ENCODE measurements around the gene SIRT2.

Gene SIRT2

DNA sequence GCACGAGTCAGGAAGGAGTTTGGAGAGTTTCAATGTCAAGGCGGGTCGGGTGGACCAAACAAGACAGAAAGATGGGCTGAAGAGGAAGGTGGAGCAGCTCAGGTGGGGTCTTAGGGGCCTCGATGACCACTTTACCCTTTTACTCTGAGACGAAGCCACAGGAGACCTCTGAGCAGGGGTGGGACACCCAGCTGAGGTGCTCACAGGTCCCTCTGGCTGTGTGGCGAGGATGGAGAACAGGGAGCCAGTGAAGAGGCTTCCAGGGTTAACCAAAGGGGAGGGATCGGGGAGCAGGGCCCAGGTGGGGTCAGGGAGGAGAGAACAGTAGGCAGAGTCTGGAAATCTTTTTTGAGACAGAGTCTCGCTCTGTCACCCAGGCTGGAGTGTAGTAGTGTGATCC lies 14.5 kb upstream of the SIRT2 start:
- DNase-seq (ENCODE audit: insufficient read length, low spot score) (no peak), FAIRE-seq (no peak)
- TF ChIP-seq POLR2A (IDR thresholded peaks at IDR 0.05; ENCODE audit: low read depth, low read length), result no peak

DNA sequence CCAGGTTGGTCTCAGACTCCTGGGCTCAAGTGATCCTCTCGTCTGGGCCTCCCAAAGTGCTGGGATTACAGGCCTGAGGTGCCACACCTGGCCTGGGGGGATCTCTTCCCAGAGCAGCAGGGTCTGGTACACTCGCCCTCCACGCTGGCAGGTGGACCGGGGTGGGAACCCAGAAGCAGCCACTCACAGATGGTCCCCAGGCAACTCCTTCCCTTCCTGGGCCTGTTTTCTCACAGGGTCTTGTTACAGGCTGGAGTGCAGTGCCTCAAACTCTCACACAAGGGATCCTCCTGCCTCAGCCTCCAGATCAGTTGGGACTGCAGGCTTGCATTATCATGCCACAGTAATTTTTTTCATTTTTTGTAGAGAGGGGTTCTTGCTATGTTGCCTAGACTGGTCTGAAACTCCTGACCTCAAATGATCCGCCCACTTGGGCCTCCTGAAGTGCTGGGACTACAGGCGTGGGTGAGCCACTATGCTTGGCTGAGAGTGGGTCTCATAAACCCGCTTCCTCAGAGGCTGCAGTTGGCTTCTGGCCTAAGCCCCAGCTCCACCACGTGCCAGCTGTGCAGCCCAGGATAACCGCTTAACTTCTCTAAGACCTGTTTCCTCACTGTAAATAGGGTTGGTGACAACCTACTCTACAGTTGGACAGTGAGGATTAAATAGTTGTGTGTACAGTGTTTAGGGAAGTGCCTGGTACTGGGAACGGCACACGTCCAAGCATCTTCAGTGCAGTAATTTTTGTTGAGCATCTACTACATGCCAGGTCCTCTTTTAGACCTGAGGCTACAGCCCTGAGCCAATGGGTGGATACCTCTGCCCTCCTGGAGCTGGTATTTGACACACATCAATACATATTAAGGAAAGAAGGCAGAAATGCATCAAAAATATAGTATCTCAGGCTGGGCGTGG lies 13.4 kb upstream of the SIRT2 start:
- FAIRE-seq (no peak), DNase-seq (ENCODE audit: insufficient read length, low spot score) (no peak)
- no peak for TF ChIP-seq POLR2A (IDR thresholded peaks at IDR 0.05; ENCODE audit: low read depth, low read length)

DNA sequence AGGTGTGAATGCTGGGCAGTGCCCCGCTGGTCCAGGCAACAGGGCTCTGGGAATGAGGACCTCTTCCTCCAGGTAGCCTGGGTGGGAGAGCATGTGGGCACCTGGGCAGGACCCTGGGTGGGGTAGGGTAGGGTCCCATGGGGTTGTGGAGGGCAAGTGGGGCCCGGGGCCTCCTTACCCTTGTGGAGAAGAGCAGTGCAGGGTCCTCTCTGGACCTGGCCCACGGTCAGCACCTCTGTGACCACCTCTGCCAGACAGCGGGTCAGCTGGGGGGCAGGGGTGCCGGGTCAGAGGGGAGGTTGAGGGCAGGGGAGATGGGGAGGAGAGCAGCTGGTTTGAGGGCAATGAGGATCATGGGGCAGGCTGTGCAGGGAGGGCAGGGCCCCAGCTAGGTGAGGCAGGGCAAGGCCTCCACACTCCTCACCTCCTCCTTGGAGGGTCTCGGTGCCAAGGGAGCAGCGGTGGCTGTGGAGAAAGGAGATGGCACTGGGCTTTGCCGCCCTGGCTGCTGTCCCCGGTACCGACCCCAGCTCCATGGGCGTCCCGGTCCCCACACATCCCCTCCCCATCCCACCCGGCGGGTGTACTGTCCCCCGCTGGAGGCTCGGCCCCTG lies 12.1 kb upstream of the SIRT2 start:
- FAIRE-seq (no peak), DNase-seq (ENCODE audit: insufficient read length, low spot score) (no peak)
- no peak for TF ChIP-seq POLR2A (IDR thresholded peaks at IDR 0.05; ENCODE audit: low read depth, low read length)

GRCh38 chr19:38910488-38910887 lies 11.1 kb upstream of the SIRT2 start:
- TF ChIP-seq POLR2A (IDR thresholded peaks at IDR 0.05; ENCODE audit: low read depth, low read length), result no peak
- no peak for DNase-seq (ENCODE audit: insufficient read length, low spot score)
- FAIRE-seq, result no peak

DNA sequence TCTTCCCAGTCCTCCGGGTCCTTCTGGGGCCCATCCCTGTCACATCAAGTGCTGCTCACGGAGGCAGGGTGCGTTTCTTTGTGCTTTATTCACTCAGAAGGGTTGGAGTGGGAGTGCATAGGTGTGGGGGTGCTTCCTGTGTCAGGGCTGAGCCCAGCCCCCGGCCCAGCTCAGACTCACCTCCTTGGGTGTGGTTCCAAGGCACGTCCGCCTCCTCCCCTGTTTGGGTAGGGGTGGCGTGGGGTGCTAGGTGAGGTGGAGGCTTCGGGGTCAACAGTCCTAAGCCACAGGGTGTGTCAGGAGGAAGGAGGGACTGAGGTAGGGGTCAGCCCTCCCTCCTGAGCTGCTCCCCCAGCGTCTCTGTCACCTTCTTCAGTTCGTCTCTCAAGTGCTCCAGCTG lies 9.5 kb upstream of the SIRT2 start:
- FAIRE-seq, result no peak

DNA sequence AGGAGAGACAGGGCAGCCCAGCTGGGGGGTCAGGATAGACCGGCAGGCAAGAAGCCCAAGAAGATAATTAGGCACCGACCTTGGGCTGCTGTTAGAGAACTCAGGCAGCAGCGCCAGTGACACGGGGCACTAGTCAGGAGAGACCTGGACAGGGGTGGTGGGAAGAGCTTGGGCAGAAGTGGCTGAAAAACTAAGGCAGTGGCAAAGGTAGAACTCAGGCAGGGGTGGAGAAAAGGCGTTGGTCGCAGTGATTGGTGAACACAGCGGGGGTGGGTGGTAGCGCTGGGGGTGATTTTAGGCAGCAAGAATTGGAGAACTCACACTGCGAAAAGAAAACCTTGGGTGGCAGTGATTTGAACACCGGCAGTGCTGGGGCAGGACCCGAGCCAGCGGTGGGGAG lies 8.3 kb upstream of the SIRT2 start:
- TF ChIP-seq POLR2A (IDR thresholded peaks at IDR 0.05; ENCODE audit: low read depth, low read length), result no peak
- DNase-seq (ENCODE audit: insufficient read length, low spot score) (no peak), FAIRE-seq (no peak)

More for the DNA sequence above, 9.5 kb upstream of the SIRT2 start:
- no peak for DNase-seq (ENCODE audit: insufficient read length, low spot score)
- no peak for TF ChIP-seq POLR2A (IDR thresholded peaks at IDR 0.05; ENCODE audit: low read depth, low read length)

DNA sequence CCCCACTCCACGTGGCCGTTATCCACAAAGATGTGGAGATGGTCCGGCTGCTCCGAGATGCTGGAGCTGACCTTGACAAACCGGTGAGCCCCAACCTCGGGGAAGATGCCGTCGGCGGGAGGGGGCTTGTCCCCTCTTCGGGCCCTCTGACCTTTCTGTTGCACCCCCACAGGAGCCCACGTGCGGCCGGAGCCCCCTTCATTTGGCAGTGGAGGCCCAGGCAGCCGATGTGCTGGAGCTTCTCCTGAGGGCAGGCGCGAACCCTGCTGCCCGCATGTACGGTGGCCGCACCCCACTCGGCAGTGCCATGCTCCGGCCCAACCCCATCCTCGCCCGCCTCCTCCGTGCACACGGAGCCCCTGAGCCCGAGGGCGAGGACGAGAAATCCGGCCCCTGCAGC lies 7.8 kb upstream of the SIRT2 start:
- DNase-seq (ENCODE audit: insufficient read length, low spot score) (no peak), FAIRE-seq (no peak)
- TF ChIP-seq POLR2A (IDR thresholded peaks at IDR 0.05; ENCODE audit: low read depth, low read length), result no peak

DNA sequence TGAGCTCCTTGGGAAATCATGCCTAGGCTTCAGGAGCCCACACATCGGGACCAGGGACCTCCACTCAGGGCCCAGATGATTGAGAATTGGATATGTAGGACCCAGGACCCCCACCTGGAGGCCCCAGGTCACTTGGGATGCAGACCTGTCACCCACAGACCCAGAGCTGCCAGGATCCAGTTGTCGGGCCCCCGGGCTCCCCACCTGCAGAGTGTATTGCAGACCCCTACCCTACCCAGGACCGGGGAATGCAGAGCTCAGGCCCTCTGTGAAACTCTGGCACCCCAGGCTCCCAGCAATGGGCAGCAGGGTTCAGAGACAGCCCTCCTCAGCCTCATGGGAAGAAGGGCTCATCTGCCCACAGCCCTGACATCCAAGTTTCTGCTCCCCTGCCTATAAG lies 6.2 kb upstream of the SIRT2 start:
- no peak for TF ChIP-seq POLR2A (IDR thresholded peaks at IDR 0.05; ENCODE audit: low read depth, low read length)
- no peak for FAIRE-seq

GRCh38 chr19:38904581-38905539 lies 5.4 kb upstream of the SIRT2 start:
- DNase-seq (ENCODE audit: insufficient read length, low spot score) (no peak), FAIRE-seq (no peak)
- no peak for TF ChIP-seq POLR2A (IDR thresholded peaks at IDR 0.05; ENCODE audit: low read depth, low read length)

More for the DNA sequence above, 6.2 kb upstream of the SIRT2 start:
- no peak for DNase-seq (ENCODE audit: insufficient read length, low spot score)

- DNase-seq (ENCODE audit: insufficient read length, low spot score), result no peak
- no peak for TF ChIP-seq POLR2A (IDR thresholded peaks at IDR 0.05; ENCODE audit: low read depth, low read length)
- no peak for FAIRE-seq
Observed at GRCh38 chr19:38901683-38902082, 2.3 kb upstream of the SIRT2 start.

- no peak for TF ChIP-seq POLR2A (IDR thresholded peaks at IDR 0.05; ENCODE audit: low read depth, low read length)
- DNase-seq (ENCODE audit: insufficient read length, low spot score) (no peak), FAIRE-seq (no peak)
Observed at GRCh38 chr19:38900743-38901190, 1.3 kb upstream of the SIRT2 start.

DNA sequence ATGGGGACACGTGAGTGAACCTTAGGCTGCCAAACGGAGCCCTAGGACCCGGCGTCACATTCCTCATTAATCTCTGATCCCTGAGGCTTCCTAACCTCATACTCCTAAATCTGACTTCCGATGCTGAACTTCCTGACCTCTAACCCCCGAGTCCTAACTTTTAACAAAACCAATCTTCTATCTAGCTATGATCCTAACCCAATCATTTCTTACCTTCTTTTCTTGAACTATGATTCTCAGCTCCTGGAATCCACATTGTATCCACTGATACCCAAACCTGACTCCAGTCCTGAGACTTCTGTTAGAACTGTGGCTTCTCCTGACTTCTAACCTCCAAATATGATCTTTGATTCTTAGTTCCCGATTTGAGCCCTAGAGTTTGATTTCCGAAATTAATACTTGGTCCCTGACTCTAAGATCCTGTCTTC lies 798 bp upstream of the SIRT2 start:
- no peak for TF ChIP-seq POLR2A (IDR thresholded peaks at IDR 0.05; ENCODE audit: low read depth, low read length)
- no peak for DNase-seq (ENCODE audit: insufficient read length, low spot score)
- FAIRE-seq, result no peak

- DNase-seq (ENCODE audit: insufficient read length, low spot score) (no peak), FAIRE-seq (no peak)
- TF ChIP-seq POLR2A (IDR thresholded peaks at IDR 0.05; ENCODE audit: low read depth, low read length), result no peak
Observed at GRCh38 chr19:38898788-38899446, 501 bp downstream of the SIRT2 start.
